HEK293 (cell line): ENCODE data around the gene NTSR1.

Source experiments
- CTCF ChIA-PET: fragments of 350-600 bp; formaldehyde crosslinking; extraction: SDS; loops from one replicate; lab custom pipeline; 2021; ENCODE audit warnings: antibody characterized with exemption; lab: Yijun Ruan, JAX
- POLR2A ChIA-PET: fragments of 300-600 bp; formaldehyde crosslinking; extraction: SDS; loops from one replicate; lab custom pipeline; 2020; ENCODE audit warnings: antibody characterized with exemption, inconsistent platforms; lab: Yijun Ruan, JAX
- H3K27ac ChIP-seq: fragments of 200-500 bp; sonication (Bioruptor generic); 2 replicates; pipeline ENCODE4 v1.5.1; 2014; ENCODE audit warnings: low read depth, low read length, control low read depth, inconsistent platforms; ENCODE audit errors: extremely low read depth
- H3K36me3 ChIP-seq, 2 experiments: fragments of 200-500 bp in 1 of 2; sonication (Bioruptor generic) in 1 of 2; 1 replicate in 1 of 2; 2 replicates in 1 of 2; pipeline ENCODE4 v1.5.1; 2014 to 2017; ENCODE audit warnings: inconsistent platforms in 2 of 2, low read length in 2 of 2; ENCODE audit not compliant: control insufficient read depth in 2 of 2, insufficient read depth in 1 of 2
- H3K4me1 ChIP-seq: fragments of 200-500 bp; sonication (Bioruptor generic); 2 replicates; pipeline ENCODE4 v1.5.1; 2014; ENCODE audit warnings: mild to moderate bottlenecking, low read length, inconsistent platforms; ENCODE audit not compliant: control insufficient read depth, insufficient read depth
- H3K4me3 ChIP-seq: 2 replicates; pipeline ENCODE4 v1.5.1; 2011; ENCODE audit warnings: low read depth, mild to moderate bottlenecking, control low read depth, low read length, moderate library complexity
- H3K9me3 ChIP-seq: fragments of 200-500 bp; sonication (Bioruptor generic); 2 replicates; pipeline ENCODE4 v1.5.1; 2014; ENCODE audit warnings: low read depth, low read length, inconsistent platforms; ENCODE audit not compliant: control insufficient read depth, insufficient read depth
- FEZF1 ChIP-seq: fragments of 450-650 bp; formaldehyde crosslinking; IDR thresholded peaks from 2 replicates; pipeline ENCODE4 v1.5.1; 2016; ENCODE audit warnings: missing biosample characterization, missing genetic modification characterization
- GLIS2 ChIP-seq: fragments of 450-650 bp; formaldehyde crosslinking; IDR thresholded peaks from 2 replicates; pipeline ENCODE4 v1.5.1; 2016; ENCODE audit warnings: missing biosample characterization, missing genetic modification characterization
- HOXC10 ChIP-seq: sonication (generic); formaldehyde crosslinking; IDR thresholded peaks from 2 replicates; pipeline ENCODE4 v1.8.1; 2023; ENCODE audit warnings: mild to moderate bottlenecking, missing genetic modification reagents
- SETDB1 ChIP-seq: IDR thresholded peaks from one replicate; pipeline ENCODE4 v1.6.1; 2017; ENCODE audit warnings: mild to moderate bottlenecking, low read length, moderate library complexity, mixed read lengths; ENCODE audit not compliant: insufficient read length
- ZBTB48 ChIP-seq: fragments of 450-650 bp; formaldehyde crosslinking; IDR thresholded peaks from 2 replicates; pipeline ENCODE4 v1.5.1; 2016; ENCODE audit warnings: missing biosample characterization, missing genetic modification characterization
- ZBTB7A ChIP-seq: fragments of 450-650 bp; formaldehyde crosslinking; IDR thresholded peaks from 2 replicates; pipeline ENCODE4 v1.5.1; 2016; ENCODE audit warnings: low read depth, missing biosample characterization, missing genetic modification characterization
- ZFHX2 ChIP-seq: fragments of 450-650 bp; formaldehyde crosslinking; conservative IDR thresholded peaks from 2 replicates; pipeline ENCODE4 v1.5.1; 2016; ENCODE audit warnings: missing biosample characterization, missing genetic modification characterization
- ZFP69B ChIP-seq: fragments of 450-650 bp; formaldehyde crosslinking; IDR thresholded peaks from 2 replicates; pipeline ENCODE4 v1.5.1; 2016; ENCODE audit warnings: missing biosample characterization, missing genetic modification characterization
- ZNF169 ChIP-seq: fragments of 450-650 bp; formaldehyde crosslinking; IDR thresholded peaks from 2 replicates; pipeline ENCODE4 v1.5.1; 2016; ENCODE audit warnings: missing biosample characterization, missing genetic modification characterization
- ZNF266 ChIP-seq: fragments of 450-650 bp; formaldehyde crosslinking; IDR thresholded peaks from 2 replicates; pipeline ENCODE4 v1.5.1; 2016; ENCODE audit warnings: missing biosample characterization, missing genetic modification characterization, low read depth
- ZNF433 ChIP-seq: fragments of 450-650 bp; formaldehyde crosslinking; IDR thresholded peaks from 2 replicates; pipeline ENCODE4 v1.5.1; 2016; ENCODE audit warnings: missing biosample characterization, missing genetic modification characterization, low read depth
- ZNF514 ChIP-seq: fragments of 450-650 bp; formaldehyde crosslinking; IDR thresholded peaks from 2 replicates; pipeline ENCODE4 v1.5.1; 2016; ENCODE audit warnings: missing biosample characterization, missing genetic modification characterization
- ZNF529 ChIP-seq: fragments of 450-650 bp; formaldehyde crosslinking; IDR thresholded peaks from 2 replicates; pipeline ENCODE4 v1.5.1; 2017; ENCODE audit warnings: missing genetic modification characterization, missing biosample characterization; ENCODE audit not compliant: insufficient replicate concordance
- ZNF585B ChIP-seq: fragments of 450-650 bp; formaldehyde crosslinking; IDR thresholded peaks from 2 replicates; pipeline ENCODE4 v1.5.1; 2016; ENCODE audit warnings: missing biosample characterization, missing genetic modification characterization
- ZNF629 ChIP-seq: fragments of 450-650 bp; formaldehyde crosslinking; IDR thresholded peaks from 2 replicates; pipeline ENCODE4 v1.5.1; 2017; ENCODE audit warnings: missing biosample characterization, missing genetic modification characterization
- ZNF670 ChIP-seq: fragments of 450-650 bp; formaldehyde crosslinking; IDR thresholded peaks from 2 replicates; pipeline ENCODE4 v1.5.1; 2016; ENCODE audit warnings: missing biosample characterization, missing genetic modification characterization, low read depth
- ZNF677 ChIP-seq: fragments of 450-650 bp; IDR thresholded peaks from 2 replicates; pipeline ENCODE4 v1.5.0; 2018; ENCODE audit warnings: missing biosample characterization, mild to moderate bottlenecking, missing genetic modification characterization, moderate library complexity
- TF ChIP-seq, protein P1 (sequence below): fragments of 450-650 bp; formaldehyde crosslinking; IDR thresholded peaks from 2 replicates; pipeline ENCODE4 v1.5.1; 2017; ENCODE audit warnings: missing biosample characterization, missing genetic modification characterization
- TF ChIP-seq, protein P2 (sequence below): fragments of 450-650 bp; formaldehyde crosslinking; IDR thresholded peaks from 2 replicates; pipeline ENCODE4 v1.5.1; 2017; ENCODE audit warnings: missing biosample characterization, missing genetic modification characterization
- TF ChIP-seq, protein P3 (sequence below): fragments of 450-650 bp; IDR thresholded peaks from 2 replicates; pipeline ENCODE4 v1.5.1; 2018; ENCODE audit warnings: missing biosample characterization, mild to moderate bottlenecking, missing genetic modification characterization
- TF ChIP-seq, protein P4 (sequence below): fragments of 450-650 bp; formaldehyde crosslinking; IDR thresholded peaks from 2 replicates; pipeline ENCODE4 v1.5.1; 2016; ENCODE audit warnings: missing biosample characterization, missing genetic modification characterization, borderline replicate concordance

NTSR1 gene

DNA sequence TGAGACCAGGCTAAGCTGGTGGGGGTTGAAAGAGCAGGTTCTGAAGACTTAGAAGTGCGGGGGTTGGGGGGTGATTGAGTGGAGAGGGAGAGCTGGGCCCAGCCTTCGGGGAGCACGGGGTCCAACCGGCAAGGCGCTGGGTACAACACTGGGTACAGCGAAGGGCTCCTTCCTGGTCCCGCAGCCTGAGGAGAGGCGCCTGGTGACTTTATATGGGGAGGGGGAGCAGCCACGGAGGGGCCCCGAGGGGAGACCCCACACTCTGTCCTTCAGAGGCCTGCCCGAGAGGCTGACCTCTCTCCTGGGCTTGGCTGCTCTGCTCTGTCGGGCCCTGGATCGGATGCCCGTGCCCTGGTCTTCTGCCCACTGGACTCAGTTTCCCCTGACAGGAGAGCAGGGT lies 10.4 kb upstream of the NTSR1 start (continued):
- no peak for TF ChIP-seq ZNF529 (tag by site-specific recombination)
- TF ChIP-seq GLIS2 (tag by site-specific recombination): no peak
- TF ChIP-seq FEZF1 (tag by site-specific recombination): no peak
- no peak for TF ChIP-seq HOXC10 (CRISPR knock-in tag)
- TF ChIP-seq ZBTB7A (tag by site-specific recombination): no peak
- TF ChIP-seq ZFP69B (tag by site-specific recombination): no peak
- TF ChIP-seq ZNF433 (tag by site-specific recombination): no peak
- TF ChIP-seq, protein P1, sequence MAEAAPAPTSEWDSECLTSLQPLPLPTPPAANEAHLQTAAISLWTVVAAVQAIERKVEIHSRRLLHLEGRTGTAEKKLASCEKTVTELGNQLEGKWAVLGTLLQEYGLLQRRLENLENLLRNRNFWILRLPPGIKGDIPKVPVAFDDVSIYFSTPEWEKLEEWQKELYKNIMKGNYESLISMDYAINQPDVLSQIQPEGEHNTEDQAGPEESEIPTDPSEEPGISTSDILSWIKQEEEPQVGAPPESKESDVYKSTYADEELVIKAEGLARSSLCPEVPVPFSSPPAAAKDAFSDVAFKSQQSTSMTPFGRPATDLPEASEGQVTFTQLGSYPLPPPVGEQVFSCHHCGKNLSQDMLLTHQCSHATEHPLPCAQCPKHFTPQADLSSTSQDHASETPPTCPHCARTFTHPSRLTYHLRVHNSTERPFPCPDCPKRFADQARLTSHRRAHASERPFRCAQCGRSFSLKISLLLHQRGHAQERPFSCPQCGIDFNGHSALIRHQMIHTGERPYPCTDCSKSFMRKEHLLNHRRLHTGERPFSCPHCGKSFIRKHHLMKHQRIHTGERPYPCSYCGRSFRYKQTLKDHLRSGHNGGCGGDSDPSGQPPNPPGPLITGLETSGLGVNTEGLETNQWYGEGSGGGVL (tag by site-specific recombination): no peak

DNA sequence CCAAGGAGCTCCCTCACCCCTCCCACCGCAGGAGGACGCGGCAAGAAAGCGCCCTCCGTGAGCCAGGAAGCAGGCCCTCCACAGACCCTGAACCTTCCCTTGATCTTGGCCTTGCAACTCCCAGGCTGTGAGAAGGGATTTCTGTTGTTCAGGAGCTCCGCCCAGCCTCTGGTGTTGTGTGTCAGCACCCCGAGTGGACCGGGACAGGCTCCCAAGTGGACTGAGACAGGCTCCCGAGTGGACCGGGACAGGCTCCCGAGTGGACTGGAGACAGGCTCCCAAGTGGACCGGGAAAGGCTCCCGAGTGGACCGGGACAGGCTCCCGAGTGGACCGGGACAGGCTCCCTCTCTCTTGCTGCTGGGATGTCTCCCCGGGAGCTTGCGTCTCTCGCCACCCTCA lies 9.3 kb upstream of the NTSR1 start:
- no peak overlapping the region for H3K4me3 ChIP-seq
- H3K27ac ChIP-seq: no peak overlapping the region
- no peaks in the 10 kb centered on the region for H3K9me3 ChIP-seq
- no peak for TF ChIP-seq SETDB1
- TF ChIP-seq ZNF266 (tag by site-specific recombination): no peak
- peaks cover 9% of the 10 kb centered on the region; the same call in 1 of the 2 replicates for H3K4me1 ChIP-seq
- CTCF ChIA-PET: interaction anchor here (0.6 to 0.7 kb wide), 2 partner anchors 116 to 177 kb away, joined by 3 to 5 read pairs; no protein-coding TSS in a partner anchor
- H3K36me3 ChIP-seq: no peaks in the 10 kb centered on the region
- POLR2A ChIA-PET: no interaction called here

DNA sequence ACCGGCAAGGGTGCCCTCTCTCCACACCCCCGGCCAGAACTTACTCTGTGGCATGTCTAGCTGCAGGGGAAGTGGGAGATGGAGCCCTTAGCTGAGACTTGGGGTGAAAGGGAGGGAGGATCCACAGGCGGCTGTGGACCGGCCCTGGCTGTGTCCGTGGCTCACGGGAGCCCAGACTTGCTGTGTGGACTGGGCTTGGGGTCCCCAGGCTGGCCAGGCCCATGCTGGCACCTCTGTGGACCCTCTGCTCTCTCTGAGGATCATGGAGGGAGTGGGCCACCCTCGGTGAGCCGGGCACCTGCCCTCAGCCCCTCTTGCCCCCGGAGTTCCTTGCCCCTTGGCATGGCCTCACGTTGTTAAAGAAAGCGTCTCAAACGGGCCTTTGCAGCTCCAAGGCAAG lies 8.9 kb upstream of the NTSR1 start:
- Histone ChIP-seq H3K4me1 (peaks cover 9% of the 10 kb centered on the region), H3K27ac (no peak overlapping the region), H3K9me3 (no peaks in the 10 kb centered on the region), H3K4me3 (no peak overlapping the region), H3K36me3 (no peaks in the 10 kb centered on the region)
- ChIA-PET CTCF (interaction anchor here (0.6 to 0.7 kb wide), 2 partner anchors 116 to 177 kb away, joined by 3 to 5 read pairs; no protein-coding TSS in a partner anchor), POLR2A (no interaction called here)
- TF ChIP-seq ZNF169 (tag by site-specific recombination): no peak
- TF ChIP-seq ZNF677 (tag by site-specific recombination): no peak
- TF ChIP-seq, protein P1 (tag by site-specific recombination): no peak
- no peak for TF ChIP-seq ZFP69B (tag by site-specific recombination)
- TF ChIP-seq ZNF514: no peak
- TF ChIP-seq, protein P2, sequence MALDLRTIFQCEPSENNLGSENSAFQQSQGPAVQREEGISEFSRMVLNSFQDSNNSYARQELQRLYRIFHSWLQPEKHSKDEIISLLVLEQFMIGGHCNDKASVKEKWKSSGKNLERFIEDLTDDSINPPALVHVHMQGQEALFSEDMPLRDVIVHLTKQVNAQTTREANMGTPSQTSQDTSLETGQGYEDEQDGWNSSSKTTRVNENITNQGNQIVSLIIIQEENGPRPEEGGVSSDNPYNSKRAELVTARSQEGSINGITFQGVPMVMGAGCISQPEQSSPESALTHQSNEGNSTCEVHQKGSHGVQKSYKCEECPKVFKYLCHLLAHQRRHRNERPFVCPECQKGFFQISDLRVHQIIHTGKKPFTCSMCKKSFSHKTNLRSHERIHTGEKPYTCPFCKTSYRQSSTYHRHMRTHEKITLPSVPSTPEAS (tag by site-specific recombination): no peak
- TF ChIP-seq ZBTB48 (tag by site-specific recombination): no peak
- no peak for TF ChIP-seq ZFHX2 (tag by site-specific recombination)
- TF ChIP-seq, protein P3, sequence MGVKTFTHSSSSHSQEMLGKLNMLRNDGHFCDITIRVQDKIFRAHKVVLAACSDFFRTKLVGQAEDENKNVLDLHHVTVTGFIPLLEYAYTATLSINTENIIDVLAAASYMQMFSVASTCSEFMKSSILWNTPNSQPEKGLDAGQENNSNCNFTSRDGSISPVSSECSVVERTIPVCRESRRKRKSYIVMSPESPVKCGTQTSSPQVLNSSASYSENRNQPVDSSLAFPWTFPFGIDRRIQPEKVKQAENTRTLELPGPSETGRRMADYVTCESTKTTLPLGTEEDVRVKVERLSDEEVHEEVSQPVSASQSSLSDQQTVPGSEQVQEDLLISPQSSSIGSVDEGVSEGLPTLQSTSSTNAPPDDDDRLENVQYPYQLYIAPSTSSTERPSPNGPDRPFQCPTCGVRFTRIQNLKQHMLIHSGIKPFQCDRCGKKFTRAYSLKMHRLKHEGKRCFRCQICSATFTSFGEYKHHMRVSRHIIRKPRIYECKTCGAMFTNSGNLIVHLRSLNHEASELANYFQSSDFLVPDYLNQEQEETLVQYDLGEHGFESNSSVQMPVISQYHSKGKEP (tag by site-specific recombination): no peak
- TF ChIP-seq ZNF585B (tag by site-specific recombination): no peak
- no peak for TF ChIP-seq ZNF670 (tag by site-specific recombination)
- TF ChIP-seq ZNF629: no peak
- TF ChIP-seq, protein P4, sequence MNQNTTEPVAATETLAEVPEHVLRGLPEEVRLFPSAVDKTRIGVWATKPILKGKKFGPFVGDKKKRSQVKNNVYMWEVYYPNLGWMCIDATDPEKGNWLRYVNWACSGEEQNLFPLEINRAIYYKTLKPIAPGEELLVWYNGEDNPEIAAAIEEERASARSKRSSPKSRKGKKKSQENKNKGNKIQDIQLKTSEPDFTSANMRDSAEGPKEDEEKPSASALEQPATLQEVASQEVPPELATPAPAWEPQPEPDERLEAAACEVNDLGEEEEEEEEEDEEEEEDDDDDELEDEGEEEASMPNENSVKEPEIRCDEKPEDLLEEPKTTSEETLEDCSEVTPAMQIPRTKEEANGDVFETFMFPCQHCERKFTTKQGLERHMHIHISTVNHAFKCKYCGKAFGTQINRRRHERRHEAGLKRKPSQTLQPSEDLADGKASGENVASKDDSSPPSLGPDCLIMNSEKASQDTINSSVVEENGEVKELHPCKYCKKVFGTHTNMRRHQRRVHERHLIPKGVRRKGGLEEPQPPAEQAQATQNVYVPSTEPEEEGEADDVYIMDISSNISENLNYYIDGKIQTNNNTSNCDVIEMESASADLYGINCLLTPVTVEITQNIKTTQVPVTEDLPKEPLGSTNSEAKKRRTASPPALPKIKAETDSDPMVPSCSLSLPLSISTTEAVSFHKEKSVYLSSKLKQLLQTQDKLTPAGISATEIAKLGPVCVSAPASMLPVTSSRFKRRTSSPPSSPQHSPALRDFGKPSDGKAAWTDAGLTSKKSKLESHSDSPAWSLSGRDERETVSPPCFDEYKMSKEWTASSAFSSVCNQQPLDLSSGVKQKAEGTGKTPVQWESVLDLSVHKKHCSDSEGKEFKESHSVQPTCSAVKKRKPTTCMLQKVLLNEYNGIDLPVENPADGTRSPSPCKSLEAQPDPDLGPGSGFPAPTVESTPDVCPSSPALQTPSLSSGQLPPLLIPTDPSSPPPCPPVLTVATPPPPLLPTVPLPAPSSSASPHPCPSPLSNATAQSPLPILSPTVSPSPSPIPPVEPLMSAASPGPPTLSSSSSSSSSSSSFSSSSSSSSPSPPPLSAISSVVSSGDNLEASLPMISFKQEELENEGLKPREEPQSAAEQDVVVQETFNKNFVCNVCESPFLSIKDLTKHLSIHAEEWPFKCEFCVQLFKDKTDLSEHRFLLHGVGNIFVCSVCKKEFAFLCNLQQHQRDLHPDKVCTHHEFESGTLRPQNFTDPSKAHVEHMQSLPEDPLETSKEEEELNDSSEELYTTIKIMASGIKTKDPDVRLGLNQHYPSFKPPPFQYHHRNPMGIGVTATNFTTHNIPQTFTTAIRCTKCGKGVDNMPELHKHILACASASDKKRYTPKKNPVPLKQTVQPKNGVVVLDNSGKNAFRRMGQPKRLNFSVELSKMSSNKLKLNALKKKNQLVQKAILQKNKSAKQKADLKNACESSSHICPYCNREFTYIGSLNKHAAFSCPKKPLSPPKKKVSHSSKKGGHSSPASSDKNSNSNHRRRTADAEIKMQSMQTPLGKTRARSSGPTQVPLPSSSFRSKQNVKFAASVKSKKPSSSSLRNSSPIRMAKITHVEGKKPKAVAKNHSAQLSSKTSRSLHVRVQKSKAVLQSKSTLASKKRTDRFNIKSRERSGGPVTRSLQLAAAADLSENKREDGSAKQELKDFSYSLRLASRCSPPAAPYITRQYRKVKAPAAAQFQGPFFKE (tag by site-specific recombination): no peak
